MCF 10A (cell line): ENCODE results near the gene GALNT8. TPM values are rescaled to one million over a fixed set of nuclear protein-coding genes. Genes with fewer than 3 reads are reported as not detected.

ENCODE experiments used
- BruUV-seq: library from RNA; stranded (reverse); fragments of 400-500 nt; replicated peaks from 2 replicates; lab custom pipeline; 2021; lab: Mats Ljungman, UMichigan
- CTCF ChIA-PET: fragments of 300-600 bp; sonication (Branson Sonifier 250); formaldehyde crosslinking; extraction: SDS; loops from one replicate; lab custom pipeline; 2021; ENCODE audit warnings: antibody characterized with exemption, inconsistent platforms; lab: Yijun Ruan, JAX
- POLR2A ChIA-PET: fragments of 300-600, 350-650 bp; sonication (Branson Sonifier 250); formaldehyde crosslinking; extraction: SDS; loops from one replicate; lab custom pipeline; 2020; ENCODE audit warnings: antibody characterized with exemption, inconsistent platforms; lab: Yijun Ruan, JAX
- DNase-seq: peaks from one replicate; pipeline ENCODE4 v3.0.0-alpha.2; 2018; ENCODE audit not compliant: unreplicated experiment
- H3K27ac Mint-ChIP-seq: one replicate; pipeline ENCODE4 v1.8.0; 2022; ENCODE audit warnings: mild to moderate bottlenecking, low read depth, mixed read lengths; ENCODE audit not compliant: unreplicated experiment
- H3K27me3 Mint-ChIP-seq: one replicate; pipeline ENCODE4 v1.8.0; 2022; ENCODE audit warnings: mixed read lengths; ENCODE audit not compliant: insufficient read depth, unreplicated experiment
- H3K36me3 Mint-ChIP-seq: one replicate; pipeline ENCODE4 v1.8.0; 2022; ENCODE audit warnings: mild to moderate bottlenecking, moderate library complexity, mixed read lengths; ENCODE audit not compliant: insufficient read depth, unreplicated experiment
- H3K4me1 Mint-ChIP-seq: one replicate; pipeline ENCODE4 v1.8.0; 2022; ENCODE audit warnings: mixed read lengths; ENCODE audit not compliant: insufficient read depth, unreplicated experiment
- H3K4me3 Mint-ChIP-seq: one replicate; pipeline ENCODE4 v1.8.0; 2022; ENCODE audit warnings: mild to moderate bottlenecking, moderate library complexity, mixed read lengths; ENCODE audit not compliant: unreplicated experiment
- H3K9me3 Mint-ChIP-seq: one replicate; pipeline ENCODE4 v1.8.0; 2022; ENCODE audit warnings: mixed read lengths; ENCODE audit not compliant: unreplicated experiment
- intact Hi-C: fragments of 100-400 bp; cut with micrococcal nuclease; formaldehyde crosslinking; loops from 2 replicates; pipeline ENCODE4 v1.14.1; 2022
- total RNA-seq: library from RNA; stranded (reverse); gene quantifications from 2 replicates; pipeline ENCODE4 v1.2.3, GENCODE V29; 2022
- TF ChIP-seq, protein P1 (sequence below): fragments of 200-600 bp; IDR thresholded peaks from one replicate; pipeline ENCODE4 v1.8.0; 2022; ENCODE audit warnings: antibody characterized with exemption, mild to moderate bottlenecking; ENCODE audit not compliant: unreplicated experiment

GALNT8 gene
- total RNA-seq, 1 experiment from 2014 or later: not detected

DNA sequence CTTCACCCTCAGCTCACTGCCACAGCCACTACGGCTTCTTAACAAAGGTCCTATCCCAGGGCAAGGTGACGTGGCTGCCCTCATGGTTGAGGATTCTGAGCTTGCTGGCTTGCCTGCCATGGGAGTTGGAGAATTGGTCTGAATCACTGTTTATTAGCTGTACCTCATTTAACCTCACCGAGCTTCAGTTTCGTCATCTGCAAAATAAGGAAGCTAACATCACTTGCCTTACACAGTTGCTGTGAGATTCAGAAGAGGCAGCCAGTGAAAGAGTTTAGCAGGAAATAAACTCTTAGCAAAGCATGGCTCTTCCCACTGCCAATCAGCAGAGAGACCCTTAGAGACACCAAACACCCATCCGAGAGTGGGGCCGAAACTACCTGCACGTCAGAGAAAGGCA lies 99.5 kb downstream of the GALNT8 start:
- Mint-ChIP-seq H3K36me3 (no peaks in the 10 kb centered on the region), H3K9me3 (no peaks in the 10 kb centered on the region), H3K27ac (no peak overlapping the region), H3K4me1 (no peaks in the 10 kb centered on the region), H3K27me3 (peaks cover 41% of the 10 kb centered on the region), H3K4me3 (no peak overlapping the region)
- ChIA-PET POLR2A (interaction anchor here (0.6 kb wide), 1 partner anchor 407 kb away, joined by 3 read pairs; no protein-coding TSS in a partner anchor), CTCF (interaction anchor here (0.6 to 2.0 kb wide), 2 partner anchors 35 to 174 kb away, joined by 4 to 6 read pairs; no protein-coding TSS in a partner anchor)
- BruUV-seq: no TSS peak
- no peak for DNase-seq
- intact Hi-C loops: no loop called here
- TF ChIP-seq, protein P1, sequence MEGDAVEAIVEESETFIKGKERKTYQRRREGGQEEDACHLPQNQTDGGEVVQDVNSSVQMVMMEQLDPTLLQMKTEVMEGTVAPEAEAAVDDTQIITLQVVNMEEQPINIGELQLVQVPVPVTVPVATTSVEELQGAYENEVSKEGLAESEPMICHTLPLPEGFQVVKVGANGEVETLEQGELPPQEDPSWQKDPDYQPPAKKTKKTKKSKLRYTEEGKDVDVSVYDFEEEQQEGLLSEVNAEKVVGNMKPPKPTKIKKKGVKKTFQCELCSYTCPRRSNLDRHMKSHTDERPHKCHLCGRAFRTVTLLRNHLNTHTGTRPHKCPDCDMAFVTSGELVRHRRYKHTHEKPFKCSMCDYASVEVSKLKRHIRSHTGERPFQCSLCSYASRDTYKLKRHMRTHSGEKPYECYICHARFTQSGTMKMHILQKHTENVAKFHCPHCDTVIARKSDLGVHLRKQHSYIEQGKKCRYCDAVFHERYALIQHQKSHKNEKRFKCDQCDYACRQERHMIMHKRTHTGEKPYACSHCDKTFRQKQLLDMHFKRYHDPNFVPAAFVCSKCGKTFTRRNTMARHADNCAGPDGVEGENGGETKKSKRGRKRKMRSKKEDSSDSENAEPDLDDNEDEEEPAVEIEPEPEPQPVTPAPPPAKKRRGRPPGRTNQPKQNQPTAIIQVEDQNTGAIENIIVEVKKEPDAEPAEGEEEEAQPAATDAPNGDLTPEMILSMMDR: no peak

DNA sequence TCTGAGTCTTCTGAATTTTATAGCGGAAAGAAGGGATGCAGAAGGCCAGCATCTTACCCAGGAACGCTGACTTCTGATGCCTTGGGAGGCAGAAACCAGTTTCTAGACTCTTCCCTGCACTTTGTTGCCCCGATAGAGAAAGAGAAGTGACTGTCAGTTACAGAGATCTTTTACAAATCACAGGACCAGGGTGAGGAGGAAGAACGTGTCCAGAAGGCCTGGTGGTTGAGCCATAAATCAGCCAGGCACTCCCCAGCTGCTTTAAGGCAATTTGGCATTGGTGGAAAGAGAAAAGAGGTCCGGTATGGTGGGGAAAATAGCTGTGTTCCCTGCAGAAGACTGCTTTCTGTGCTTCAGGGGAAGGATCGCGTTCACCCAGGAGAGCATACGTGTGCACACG lies 100.8 kb downstream of the GALNT8 start:
- H3K36me3 Mint-ChIP-seq: no peaks in the 10 kb centered on the region
- H3K4me1 Mint-ChIP-seq: no peaks in the 10 kb centered on the region
- TF ChIP-seq, protein P1: no peak
- DNase-seq: no peak
- H3K9me3 Mint-ChIP-seq: no peaks in the 10 kb centered on the region
- ChIA-PET CTCF (interaction anchor here (0.7 to 1.0 kb wide), 2 partner anchors 263 to 416 kb away, joined by 3 to 5 read pairs; no protein-coding TSS in a partner anchor), POLR2A (no interaction called here)
- no peak overlapping the region for H3K27ac Mint-ChIP-seq
- BruUV-seq: no TSS peak
- intact Hi-C loops: no loop called here
- H3K4me3 Mint-ChIP-seq: no peak overlapping the region
- peaks cover 45% of the 10 kb centered on the region for H3K27me3 Mint-ChIP-seq

Other genes starting within 250 kb of the GALNT8 start
- 7.1 and 10.8 TPM in 2 replicates for gene RAD51AP1, start 181.5 kb upstream of the GALNT8 start, total RNA-seq
- gene DYRK4, start 158.2 kb upstream of the GALNT8 start, total RNA-seq: 77.9 and 87.1 TPM in 2 replicates
- gene AKAP3, start 71.3 kb upstream of the GALNT8 start, total RNA-seq: 0.54 and 1.1 TPM in 2 replicates
- gene NDUFA9, start 71.3 kb upstream of the GALNT8 start, total RNA-seq: 90.1 and 110 TPM in 2 replicates
- not detected in 2 replicates for gene KCNA1, start 189.5 kb downstream of the GALNT8 start, total RNA-seq